Left lobe of liver (tissue), 1 donor: ENCODE results near the gene CCKAR. TPM values are rescaled to one million over a fixed set of nuclear protein-coding genes. Genes with fewer than 3 reads are reported as not detected.

Experiments
- total RNA-seq: library from RNA; stranded (reverse); gene quantifications from one replicate; pipeline ENCODE4 v1.2.1, GENCODE V29; 2021
- donor health status: DM: no; HTN: yes; CAD: no.

CCKAR gene
- total RNA-seq, 1 donor from 2014 or later = not detected

Other genes with a start within 250 kb of the CCKAR start
- gene RBPJ, start 169.5 kb downstream of the CCKAR start, total RNA-seq = 21.5 TPM
- 0.96 TPM for gene TBC1D19, start 93.6 kb upstream of the CCKAR start, total RNA-seq